ENCODE measurements around the gene SAMD4B.

The SAMD4B gene

GRCh38 chr19:39430675-39431593 is 88.7 kb downstream of the SAMD4B start:
- Histone ChIP-seq H3K27me3 (ENCODE audit: control insufficient read depth, insufficient read depth, low read length) (no peaks in the 10 kb centered on the region), H3K4me1 (ENCODE audit: control insufficient read depth, insufficient read depth, low read length) (peaks cover 7% of the 10 kb centered on the region), H3K4me3 (ENCODE audit: low read length) (no peak overlapping the region), H3K9me3 (ENCODE audit: control insufficient read depth, insufficient read depth, low read length) (no peaks in the 10 kb centered on the region), H3K27ac (ENCODE audit: low read length) (no peak overlapping the region), H3K36me3 (ENCODE audit: control insufficient read depth, insufficient read depth, low read length) (peaks cover 20% of the 10 kb centered on the region)
- no CpG with 5 or more reads among the region's 25 CpGs for WGBS (ENCODE audit: insufficient coverage, insufficient read length)
- DNase-seq (ENCODE audit: low read depth, low spot score) = no peak

- Histone ChIP-seq H3K4me3 (ENCODE audit: low read length) (no peak overlapping the region), H3K4me1 (ENCODE audit: control insufficient read depth, insufficient read depth, low read length) (peaks cover 6% of the 10 kb centered on the region)
- WGBS (ENCODE audit: insufficient coverage, insufficient read length) = no CpG with 5 or more reads among the region's 8 CpGs
Measured at GRCh38 chr19:39432677-39433025, 90.4 kb downstream of the SAMD4B start.

GRCh38 chr19:39433480-39434079 is 91.4 kb downstream of the SAMD4B start:
- no CpG with 5 or more reads among the region's 8 CpGs for WGBS (ENCODE audit: insufficient coverage, insufficient read length)
- no peak overlapping the region for H3K27ac ChIP-seq (ENCODE audit: low read length)
- no peaks in the 10 kb centered on the region for H3K9me3 ChIP-seq (ENCODE audit: control insufficient read depth, insufficient read depth, low read length)
- H3K36me3 ChIP-seq (ENCODE audit: control insufficient read depth, insufficient read depth, low read length) = peaks cover 20% of the 10 kb centered on the region
- no peak for DNase-seq (ENCODE audit: low read depth, low spot score)
- no peaks in the 10 kb centered on the region for H3K27me3 ChIP-seq (ENCODE audit: control insufficient read depth, insufficient read depth, low read length)
- no peak overlapping the region for H3K4me3 ChIP-seq (ENCODE audit: low read length)
- H3K4me1 ChIP-seq (ENCODE audit: control insufficient read depth, insufficient read depth, low read length) = peaks cover 7% of the 10 kb centered on the region

More at GRCh38 chr19:39432677-39433025, 90.4 kb downstream of the SAMD4B start:
- Histone ChIP-seq H3K27me3 (ENCODE audit: control insufficient read depth, insufficient read depth, low read length) (no peaks in the 10 kb centered on the region), H3K36me3 (ENCODE audit: control insufficient read depth, insufficient read depth, low read length) (peaks cover 20% of the 10 kb centered on the region), H3K27ac (ENCODE audit: low read length) (no peak overlapping the region), H3K9me3 (ENCODE audit: control insufficient read depth, insufficient read depth, low read length) (no peaks in the 10 kb centered on the region)
- no peak for DNase-seq (ENCODE audit: low read depth, low spot score)

GRCh38 chr19:39434123-39435076 is 92.2 kb downstream of the SAMD4B start:
- Histone ChIP-seq H3K4me1 (ENCODE audit: control insufficient read depth, insufficient read depth, low read length) (peaks cover 3% of the 10 kb centered on the region; the same call in 1 of the 2 replicates), H3K36me3 (ENCODE audit: control insufficient read depth, insufficient read depth, low read length) (peaks cover 20% of the 10 kb centered on the region), H3K27ac (ENCODE audit: low read length) (no peak overlapping the region), H3K9me3 (ENCODE audit: control insufficient read depth, insufficient read depth, low read length) (no peaks in the 10 kb centered on the region), H3K27me3 (ENCODE audit: control insufficient read depth, insufficient read depth, low read length) (no peaks in the 10 kb centered on the region), H3K4me3 (ENCODE audit: low read length) (peak overlapping the region; percentile 65; the same call in 1 of the 2 replicates)
- WGBS (ENCODE audit: insufficient coverage, insufficient read length) = no CpG with 5 or more reads among the region's 10 CpGs
- no peak for DNase-seq (ENCODE audit: low read depth, low spot score)

Data from iPS DF 6.9 (cell line).